Upper lobe of left lung (tissue), 4 donors: ENCODE measurements around the gene AQP3.

Experiments
- POLR2A ChIP-seq, 4 donors: fragments of 450-650 bp; IDR thresholded peaks; one replicate each; pipeline ENCODE4 v1.5.1; 2016 to 2017; ENCODE audit warnings: antibody characterized with exemption in 4 of 4, mild to moderate bottlenecking in 2 of 4
- POLR2AphosphoS5 ChIP-seq, 2 donors: sonication (generic); formaldehyde crosslinking; IDR thresholded peaks; one replicate each; pipeline ENCODE4 v1.5.1; 2017; ENCODE audit warnings: antibody characterized with exemption in 2 of 2
- TF ChIP-seq, protein P1 (sequence below), 6 experiments: fragments of 450-650 bp in 4 of 6; fragments of 200-600 bp in 2 of 6; sonication (generic) in 2 of 6; IDR thresholded peaks; one replicate each; pipeline ENCODE4 v1.5.1; 2016 to 2019; ENCODE audit warnings: antibody characterized with exemption in 6 of 6

DNA sequence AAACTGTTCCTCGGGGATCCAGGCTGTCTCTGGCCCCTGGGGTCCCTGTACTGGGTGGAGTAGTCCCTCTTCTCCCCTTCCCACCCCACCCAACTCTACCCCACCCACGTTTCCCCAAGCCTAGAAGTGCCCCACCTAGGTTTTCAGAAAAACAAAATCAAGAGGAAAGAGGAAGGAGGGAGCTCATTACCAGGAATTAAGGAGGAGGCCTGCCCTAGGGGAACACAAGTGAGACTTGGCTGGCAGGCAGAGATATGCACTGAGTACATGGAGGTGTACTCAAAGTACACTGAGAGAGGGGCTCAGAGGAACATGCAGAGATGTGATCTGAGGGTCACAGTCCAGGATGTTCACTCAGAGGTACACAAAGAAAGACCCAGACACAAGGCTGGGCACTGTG, 10.2 kb downstream of the AQP3 start:
- TF ChIP-seq, protein P1, sequence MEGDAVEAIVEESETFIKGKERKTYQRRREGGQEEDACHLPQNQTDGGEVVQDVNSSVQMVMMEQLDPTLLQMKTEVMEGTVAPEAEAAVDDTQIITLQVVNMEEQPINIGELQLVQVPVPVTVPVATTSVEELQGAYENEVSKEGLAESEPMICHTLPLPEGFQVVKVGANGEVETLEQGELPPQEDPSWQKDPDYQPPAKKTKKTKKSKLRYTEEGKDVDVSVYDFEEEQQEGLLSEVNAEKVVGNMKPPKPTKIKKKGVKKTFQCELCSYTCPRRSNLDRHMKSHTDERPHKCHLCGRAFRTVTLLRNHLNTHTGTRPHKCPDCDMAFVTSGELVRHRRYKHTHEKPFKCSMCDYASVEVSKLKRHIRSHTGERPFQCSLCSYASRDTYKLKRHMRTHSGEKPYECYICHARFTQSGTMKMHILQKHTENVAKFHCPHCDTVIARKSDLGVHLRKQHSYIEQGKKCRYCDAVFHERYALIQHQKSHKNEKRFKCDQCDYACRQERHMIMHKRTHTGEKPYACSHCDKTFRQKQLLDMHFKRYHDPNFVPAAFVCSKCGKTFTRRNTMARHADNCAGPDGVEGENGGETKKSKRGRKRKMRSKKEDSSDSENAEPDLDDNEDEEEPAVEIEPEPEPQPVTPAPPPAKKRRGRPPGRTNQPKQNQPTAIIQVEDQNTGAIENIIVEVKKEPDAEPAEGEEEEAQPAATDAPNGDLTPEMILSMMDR (IDR thresholded peaks at IDR 0.05), result no peak
- no peak for TF ChIP-seq POLR2A (IDR thresholded peaks at IDR 0.05)
- TF ChIP-seq POLR2AphosphoS5 (IDR thresholded peaks at IDR 0.05), result no peak
